Measurements from ENCODE around the gene ANKRD12.
"Not testable (repeated sequence)": the region's sequence is repeated elsewhere in the genome, so short reads cannot be mapped to it uniquely, and the experiment has no call there.

Gene ANKRD12

GRCh38 chr18:9239720-9240119, 103.1 kb downstream of the ANKRD12 start:
- no peak for DNase-seq

- DNase-seq: no peak
These were observed 103.7 kb downstream of the ANKRD12 start for GRCh38 chr18:9240270-9240669.

GRCh38 chr18:9243029-9243428, 106.4 kb downstream of the ANKRD12 start:
- DNase-seq: no peak

GRCh38 chr18:9244376-9244775, 107.8 kb downstream of the ANKRD12 start:
- no peak for DNase-seq

- DNase-seq: no peak
These were observed 112.1 kb downstream of the ANKRD12 start for GRCh38 chr18:9248661-9249060.

GRCh38 chr18:9249254-9249653, 112.7 kb downstream of the ANKRD12 start:
- no peak for DNase-seq

GRCh38 chr18:9259173-9259572, 122.6 kb downstream of the ANKRD12 start:
- no peak for DNase-seq

- DNase-seq: no peak
These were observed 124.1 kb downstream of the ANKRD12 start for GRCh38 chr18:9260388-9261380.

GRCh38 chr18:9263264-9263663, 126.7 kb downstream of the ANKRD12 start:
- DNase-seq: no peak

- not testable (repeated sequence) for DNase-seq
These were observed 128.2 kb downstream of the ANKRD12 start for GRCh38 chr18:9264797-9265196.

GRCh38 chr18:9273221-9273620, 136.6 kb downstream of the ANKRD12 start:
- DNase-seq: no peak

- no peak for DNase-seq
These were observed 139.3 kb downstream of the ANKRD12 start for GRCh38 chr18:9275890-9276289.

- DNase-seq: no peak
These were observed 141.4 kb downstream of the ANKRD12 start for GRCh38 chr18:9278028-9278427.

GRCh38 chr18:9280849-9281248, 144.3 kb downstream of the ANKRD12 start:
- DNase-seq: no peak

GRCh38 chr18:9281780-9282179, 145.2 kb downstream of the ANKRD12 start:
- no peak for DNase-seq

GRCh38 chr18:9283791-9284190, 147.2 kb downstream of the ANKRD12 start:
- DNase-seq: no peak

GRCh38 chr18:9285604-9286003, 149.0 kb downstream of the ANKRD12 start:
- no peak for DNase-seq

GRCh38 chr18:9287036-9287435, 150.5 kb downstream of the ANKRD12 start:
- no peak for DNase-seq

GRCh38 chr18:9289698-9290097, 153.1 kb downstream of the ANKRD12 start:
- no peak for DNase-seq

GRCh38 chr18:9290156-9290555, 153.6 kb downstream of the ANKRD12 start:
- no peak for DNase-seq

- DNase-seq: no peak
These were observed 155.5 kb downstream of the ANKRD12 start for GRCh38 chr18:9292047-9292446.

- no peak for DNase-seq
These were observed 157.4 kb downstream of the ANKRD12 start for GRCh38 chr18:9293948-9294347.

- DNase-seq: no peak
These were observed 159.8 kb downstream of the ANKRD12 start for GRCh38 chr18:9296233-9297006.

GRCh38 chr18:9297007-9297393, 160.4 kb downstream of the ANKRD12 start:
- DNase-seq: no peak

Data from activated CD4-positive, alpha-beta T cell treated with anti-CD3 and anti-CD28 coated beads, Interleukin-2, amount 50 U/mL, for 1 hour (primary cell).